Choroid plexus epithelial cell (primary cell): ENCODE measurements around the gene SLC23A3.

Source experiments
- DNase-seq: peaks from one replicate; pipeline ENCODE4 v3.0.0-alpha.2; 2010; ENCODE audit warnings: low read depth
- H3K4me3 ChIP-seq: 2 replicates; pipeline ENCODE4 v1.5.1; 2011; ENCODE audit warnings: low read depth, mild to moderate bottlenecking, control low read depth, low read length, moderate library complexity
- CTCF ChIP-seq: conservative IDR thresholded peaks from 2 replicates; pipeline ENCODE4 v1.5.1; 2011; ENCODE audit warnings: low read depth, mild to moderate bottlenecking, control low read depth, inconsistent platforms, low read length, moderate library complexity

Gene SLC23A3

GRCh38 chr2:219169930-219170654 is at the start of gene SLC23A3:
SLC23A3 (minus strand) TSS chr2:219170029; CDS start chr2:219169984, 45 bp downstream.
- DNase-seq, result no peak
- TF ChIP-seq CTCF, result no peak
- no peak within 1 kb of the TSS for H3K4me3 ChIP-seq

- H3K4me3 ChIP-seq, result peak within 1 kb of the TSS; percentile 67
- TF ChIP-seq CTCF, result no peak
- peak; percentile 96 for DNase-seq
Measured at GRCh38 chr2:219218732-219219701, 49.2 kb upstream of the SLC23A3 start, which contains the start of gene ABCB6. ABCB6 (minus strand) TSS chr2:219218958; CDS start chr2:219218673, 285 bp downstream.

- DNase-seq, result peak; percentile 81
- H3K4me3 ChIP-seq, result peak overlapping the region; percentile 67
- no peak for TF ChIP-seq CTCF
Measured at GRCh38 chr2:219218217-219218731, 48.4 kb upstream of the SLC23A3 start.

GRCh38 chr2:219216535-219216915 is 46.7 kb upstream of the SLC23A3 start:
- H3K4me3 ChIP-seq, result no peak overlapping the region
- no peak for DNase-seq
- TF ChIP-seq CTCF, result no peak

- no peak for TF ChIP-seq CTCF
- no peak for DNase-seq
- no peak overlapping the region for H3K4me3 ChIP-seq
Measured at GRCh38 chr2:219215871-219216534, 46.2 kb upstream of the SLC23A3 start.

GRCh38 chr2:219214786-219215185 is 45.0 kb upstream of the SLC23A3 start:
- DNase-seq, result no peak
- TF ChIP-seq CTCF, result no peak
- no peak overlapping the region for H3K4me3 ChIP-seq
